Thyroid gland (tissue), 4 donors: Measurements from ENCODE around the gene EFHD1. TPM values are rescaled to one million over a fixed set of nuclear protein-coding genes. Genes with fewer than 3 reads are reported as not detected.

Source experiments
- DNase-seq, 2 donors: peaks; one replicate each; pipeline ENCODE4 v3.0.0-alpha.2; 2019
- H3K27ac ChIP-seq, 3 donors: fragments of 200-600 bp; sonication (generic); 1 replicate in 2 of 3; 2 replicates in 1 of 3; pipeline ENCODE4 v1.5.1; 2016 to 2019; ENCODE audit warnings: mild to moderate bottlenecking in 1 of 3, moderate library complexity in 1 of 3
- H3K27me3 ChIP-seq: fragments of 200-600 bp; sonication (generic); one replicate; pipeline ENCODE4 v1.5.1; 2019
- H3K36me3 ChIP-seq, 2 donors: fragments of 200-600 bp; sonication (generic); one replicate each; pipeline ENCODE4 v1.5.1; 2016 to 2019
- H3K4me1 ChIP-seq, 2 donors: fragments of 200-600 bp; sonication (generic); one replicate each; pipeline ENCODE4 v1.5.1; 2017 to 2019
- H3K4me3 ChIP-seq, 3 donors: fragments of 200-600 bp; sonication (generic); replicated peaks in 1 of 3; 1 replicate in 2 of 3; 2 replicates in 1 of 3; pipeline ENCODE4 v1.5.1; 2016; ENCODE audit warnings: mild to moderate bottlenecking in 1 of 3
- H3K9me3 ChIP-seq: fragments of 200-600 bp; sonication (generic); one replicate; pipeline ENCODE4 v1.5.1; 2017
- POLR2A ChIP-seq, 2 donors: fragments of 450-650 bp; IDR thresholded peaks; one replicate each; pipeline ENCODE4 v1.6.1; 2017; ENCODE audit warnings: antibody characterized with exemption in 2 of 2, mild to moderate bottlenecking in 2 of 2, moderate library complexity in 1 of 2
- WGBS, 2 donors: methylation state at CpG; one replicate each; pipeline ENCODE4 v1.1.5; 2017; 5-methylcytosine and 5-hydroxymethylcytosine counted together
- intact Hi-C: fragments of 100-400 bp; cut with DNase I; formaldehyde crosslinking; loops from one replicate; pipeline ENCODE4 v1.15.1; 2023
- total RNA-seq, 4 donors: library from RNA; depleted of rRNA; stranded (reverse); fragments of >200 nt; gene quantifications; one replicate each; pipeline ENCODE4 v1.2.3, GENCODE V29; 2016
- TF ChIP-seq, protein P1 (sequence below), 6 experiments: fragments of 200-600 bp in 3 of 6; fragments of 450-650 bp in 3 of 6; sonication (generic) in 3 of 6; IDR thresholded peaks; one replicate each; pipeline ENCODE4 v1.5.1; 2016 to 2019; ENCODE audit warnings: antibody characterized with exemption in 6 of 6, mild to moderate bottlenecking in 2 of 6, inconsistent platforms in 1 of 6, moderate library complexity in 1 of 6

EFHD1 gene
- total RNA-seq, 4 donors from 2014 or later = 6.9 to 17.5 (median 14.8) TPM

GRCh38 chr2:232647261-232647660 lies 13.9 kb downstream of the EFHD1 start:
- H3K9me3 ChIP-seq = no peaks in the 10 kb centered on the region
- no peak overlapping the region for H3K27ac ChIP-seq
- intact Hi-C loops = no loop called here
- DNase-seq = no peak
- H3K27me3 ChIP-seq = no peaks in the 10 kb centered on the region
- TF ChIP-seq, protein P1, sequence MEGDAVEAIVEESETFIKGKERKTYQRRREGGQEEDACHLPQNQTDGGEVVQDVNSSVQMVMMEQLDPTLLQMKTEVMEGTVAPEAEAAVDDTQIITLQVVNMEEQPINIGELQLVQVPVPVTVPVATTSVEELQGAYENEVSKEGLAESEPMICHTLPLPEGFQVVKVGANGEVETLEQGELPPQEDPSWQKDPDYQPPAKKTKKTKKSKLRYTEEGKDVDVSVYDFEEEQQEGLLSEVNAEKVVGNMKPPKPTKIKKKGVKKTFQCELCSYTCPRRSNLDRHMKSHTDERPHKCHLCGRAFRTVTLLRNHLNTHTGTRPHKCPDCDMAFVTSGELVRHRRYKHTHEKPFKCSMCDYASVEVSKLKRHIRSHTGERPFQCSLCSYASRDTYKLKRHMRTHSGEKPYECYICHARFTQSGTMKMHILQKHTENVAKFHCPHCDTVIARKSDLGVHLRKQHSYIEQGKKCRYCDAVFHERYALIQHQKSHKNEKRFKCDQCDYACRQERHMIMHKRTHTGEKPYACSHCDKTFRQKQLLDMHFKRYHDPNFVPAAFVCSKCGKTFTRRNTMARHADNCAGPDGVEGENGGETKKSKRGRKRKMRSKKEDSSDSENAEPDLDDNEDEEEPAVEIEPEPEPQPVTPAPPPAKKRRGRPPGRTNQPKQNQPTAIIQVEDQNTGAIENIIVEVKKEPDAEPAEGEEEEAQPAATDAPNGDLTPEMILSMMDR (IDR thresholded peaks at IDR 0.05) = no peak
- TF ChIP-seq POLR2A (IDR thresholded peaks at IDR 0.05) = no peak
- peaks cover 0 to 6% of the 10 kb centered on the region in 2 donors for H3K4me1 ChIP-seq
- no peak overlapping the region for H3K4me3 ChIP-seq
- no peaks in the 10 kb centered on the region for H3K36me3 ChIP-seq
- 53 to 61% methylated on average over 3 to 7 of the region's 8 CpGs for WGBS, 2 donors

GRCh38 chr2:232649033-232649432 lies 15.6 kb downstream of the EFHD1 start:
- H3K4me1 ChIP-seq = peaks cover 0 to 6% of the 10 kb centered on the region in 2 donors
- TF ChIP-seq POLR2A (IDR thresholded peaks at IDR 0.05) = no peak
- TF ChIP-seq, protein P1 (IDR thresholded peaks at IDR 0.05) = no peak
- WGBS, 2 donors = 92 to 95% methylated on average over 10 to 11 of the region's 11 CpGs
- no peaks in the 10 kb centered on the region for H3K36me3 ChIP-seq
- H3K4me3 ChIP-seq = no peak overlapping the region
- H3K27ac ChIP-seq = no peak overlapping the region
- DNase-seq = no peak
- no peaks in the 10 kb centered on the region for H3K9me3 ChIP-seq
- no peaks in the 10 kb centered on the region for H3K27me3 ChIP-seq
- intact Hi-C loops = no loop called here

GRCh38 chr2:232652505-232652851 lies 19.1 kb downstream of the EFHD1 start:
- H3K27ac ChIP-seq = no peak overlapping the region
- no peaks in the 10 kb centered on the region for H3K36me3 ChIP-seq
- H3K27me3 ChIP-seq = no peaks in the 10 kb centered on the region
- no peaks in the 10 kb centered on the region for H3K9me3 ChIP-seq
- no peak for DNase-seq
- no peaks in the 10 kb centered on the region for H3K4me1 ChIP-seq
- intact Hi-C loops = no loop called here
- no peak overlapping the region for H3K4me3 ChIP-seq
- 61 to 63% methylated on average over 4 of the region's 4 CpGs for WGBS, 2 donors
- TF ChIP-seq, protein P1 (IDR thresholded peaks at IDR 0.05) = no peak

DNA sequence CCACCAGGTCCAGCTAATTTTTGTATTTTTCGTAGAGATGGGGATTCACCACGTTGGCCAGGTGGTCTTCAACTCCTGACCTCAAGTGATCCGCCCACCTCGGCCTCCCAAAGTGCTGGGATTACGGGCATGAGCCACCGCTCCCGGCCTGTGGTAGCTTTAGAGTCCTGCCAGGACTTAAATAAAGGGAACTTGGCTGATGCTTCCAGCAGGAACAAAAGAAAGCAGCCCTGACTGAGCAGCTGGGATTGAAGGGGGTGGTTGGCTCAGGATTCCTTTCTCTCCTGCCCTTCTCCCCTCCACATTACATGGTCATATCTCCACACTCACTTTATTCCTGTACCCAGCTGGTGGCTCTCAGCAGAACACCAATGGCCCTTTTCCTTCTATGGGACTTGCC lies 20.0 kb downstream of the EFHD1 start:
- 86 to 99% methylated on average over 7 of the region's 7 CpGs for WGBS, 2 donors
- Histone ChIP-seq H3K4me3 (no peak overlapping the region), H3K9me3 (no peaks in the 10 kb centered on the region), H3K4me1 (no peaks in the 10 kb centered on the region), H3K36me3 (no peaks in the 10 kb centered on the region), H3K27ac (no peak overlapping the region), H3K27me3 (no peaks in the 10 kb centered on the region)
- TF ChIP-seq, protein P1 (IDR thresholded peaks at IDR 0.05) = no peak
- no peak for TF ChIP-seq POLR2A (IDR thresholded peaks at IDR 0.05)
- intact Hi-C loops = no loop called here
- no peak for DNase-seq

DNA sequence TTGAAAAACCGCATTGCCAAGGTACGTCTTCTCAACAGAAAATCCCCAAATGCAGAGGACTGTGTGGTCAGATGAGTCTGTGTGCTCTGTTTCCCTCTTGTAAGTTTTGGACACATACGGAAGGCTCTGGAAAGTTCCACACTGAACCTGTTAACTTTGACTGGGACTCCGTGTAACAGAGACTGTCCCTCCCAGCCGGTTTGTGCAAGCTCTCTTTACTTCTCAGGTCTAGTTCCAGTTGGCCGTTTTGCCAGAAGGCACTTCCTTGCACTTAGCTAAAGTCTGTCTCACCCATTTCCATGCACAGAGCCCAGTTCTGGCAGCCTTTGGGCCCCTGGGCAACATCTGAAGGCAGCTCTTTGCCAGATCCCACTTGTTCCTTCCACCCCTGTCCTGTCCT lies 22.0 kb downstream of the EFHD1 start:
- Histone ChIP-seq H3K27ac (peak overlapping the region in 1 of 3 donors; percentile 57), H3K36me3 (no peaks in the 10 kb centered on the region), H3K27me3 (no peaks in the 10 kb centered on the region), H3K9me3 (no peaks in the 10 kb centered on the region), H3K4me1 (no peaks in the 10 kb centered on the region), H3K4me3 (no peak overlapping the region)
- 55 to 74% methylated on average over 6 of the region's 6 CpGs for WGBS, 2 donors
- intact Hi-C loops = no loop called here
- no peak for TF ChIP-seq POLR2A (IDR thresholded peaks at IDR 0.05)
- TF ChIP-seq, protein P1 (IDR thresholded peaks at IDR 0.05) = no peak
- peak; percentile 51 to 77 for DNase-seq
